Measurements from ENCODE around the gene CPNE2.
A peak's percentile ranks its signal among the peaks of the same experiment; 100 is the strongest.
"Not testable (repeated sequence)": the region's sequence is repeated elsewhere in the genome, so short reads cannot be mapped to it uniquely, and the experiment has no call there.

CPNE2 gene

GRCh38 chr16:57178793-57179212, 86.4 kb downstream of the CPNE2 start:
- no peak for DNase-seq

GRCh38 chr16:57179215-57179828, 86.9 kb downstream of the CPNE2 start:
- no peak for DNase-seq

DNA sequence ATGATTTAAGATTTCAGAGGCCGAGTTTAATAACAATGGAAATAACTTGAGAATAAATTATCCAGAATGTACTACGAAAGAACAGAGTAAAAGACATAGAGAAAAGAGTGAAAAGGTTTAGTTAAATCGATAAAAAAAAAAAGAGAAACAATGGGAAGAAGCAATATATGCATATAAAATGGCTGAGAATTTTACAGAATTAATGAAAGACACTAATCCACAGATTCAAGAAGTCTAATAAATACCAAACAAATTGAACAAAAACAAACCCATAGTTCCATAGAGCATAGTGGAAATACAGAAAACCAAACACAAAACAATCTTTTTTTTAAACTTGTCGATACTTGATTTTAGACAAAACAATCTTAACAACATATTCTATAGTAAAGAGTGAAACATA, 91.7 kb downstream of the CPNE2 start:
- no peak for DNase-seq

- peak; percentile 2 for DNase-seq
Observed at GRCh38 chr16:57184887-57185445, 92.6 kb downstream of the CPNE2 start.

- peak; percentile 23 for DNase-seq
Observed at GRCh38 chr16:57185446-57185944, 93.1 kb downstream of the CPNE2 start.

- peak; percentile 97 for DNase-seq
Observed at GRCh38 chr16:57185945-57186871, 93.8 kb downstream of the CPNE2 start, which contains the start of the genes PSME3IP1 and RSPRY1. TSS of gene PSME3IP1 (minus strand) at chr16:57186039. CDS start at chr16:57173854, 12,185 bp downstream. TSS of gene RSPRY1 (plus strand) at chr16:57186329. CDS start at chr16:57204659, 18,330 bp downstream.

DNA sequence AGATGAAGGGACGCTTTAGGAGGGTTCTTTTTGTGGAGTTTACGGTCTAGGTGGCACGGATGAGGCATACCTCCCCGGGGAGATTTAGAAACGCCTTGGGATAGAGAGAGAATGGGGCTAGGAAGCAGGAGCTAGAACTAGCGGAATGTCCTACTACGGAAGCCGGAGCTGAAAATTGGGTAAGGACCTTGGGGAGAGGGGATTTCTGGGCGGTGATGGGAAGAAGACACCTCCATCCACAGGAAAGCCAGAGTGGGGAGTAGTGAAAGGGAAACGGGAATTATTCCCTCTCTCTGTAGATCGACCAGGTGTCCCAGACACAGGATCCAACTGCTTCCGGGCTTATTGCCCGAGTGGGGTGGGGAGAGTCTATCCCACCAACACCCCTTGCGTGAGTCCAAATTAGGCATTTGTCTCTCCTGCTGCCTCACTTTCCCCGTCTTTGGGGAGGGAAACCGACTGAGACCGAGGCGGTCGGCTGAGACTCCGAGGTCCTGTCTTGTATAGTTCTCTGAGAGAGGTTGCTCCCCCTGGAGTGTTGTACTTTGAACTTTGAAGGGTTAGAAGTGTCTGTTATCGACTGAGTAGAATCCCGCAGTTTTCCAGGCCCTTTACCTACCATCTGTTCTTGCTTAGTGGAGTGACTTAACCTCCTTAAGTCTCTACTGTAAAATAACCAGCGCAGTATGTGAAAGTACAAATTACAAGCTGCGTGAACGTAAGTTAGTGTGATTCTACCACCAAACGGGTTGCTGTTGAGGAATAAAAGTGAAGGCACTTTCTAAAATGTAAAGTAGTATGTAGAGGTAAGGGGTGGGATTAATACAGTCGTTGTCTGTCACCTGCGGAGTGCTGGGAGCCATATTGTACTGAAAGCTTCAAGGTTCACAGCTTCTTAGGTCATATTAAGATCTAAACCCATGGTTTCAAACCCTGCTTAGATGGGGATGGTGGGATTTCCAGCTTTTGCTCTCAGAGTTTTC, 94.8 kb downstream of the CPNE2 start:
- DNase-seq: peak; percentile 14

DNA sequence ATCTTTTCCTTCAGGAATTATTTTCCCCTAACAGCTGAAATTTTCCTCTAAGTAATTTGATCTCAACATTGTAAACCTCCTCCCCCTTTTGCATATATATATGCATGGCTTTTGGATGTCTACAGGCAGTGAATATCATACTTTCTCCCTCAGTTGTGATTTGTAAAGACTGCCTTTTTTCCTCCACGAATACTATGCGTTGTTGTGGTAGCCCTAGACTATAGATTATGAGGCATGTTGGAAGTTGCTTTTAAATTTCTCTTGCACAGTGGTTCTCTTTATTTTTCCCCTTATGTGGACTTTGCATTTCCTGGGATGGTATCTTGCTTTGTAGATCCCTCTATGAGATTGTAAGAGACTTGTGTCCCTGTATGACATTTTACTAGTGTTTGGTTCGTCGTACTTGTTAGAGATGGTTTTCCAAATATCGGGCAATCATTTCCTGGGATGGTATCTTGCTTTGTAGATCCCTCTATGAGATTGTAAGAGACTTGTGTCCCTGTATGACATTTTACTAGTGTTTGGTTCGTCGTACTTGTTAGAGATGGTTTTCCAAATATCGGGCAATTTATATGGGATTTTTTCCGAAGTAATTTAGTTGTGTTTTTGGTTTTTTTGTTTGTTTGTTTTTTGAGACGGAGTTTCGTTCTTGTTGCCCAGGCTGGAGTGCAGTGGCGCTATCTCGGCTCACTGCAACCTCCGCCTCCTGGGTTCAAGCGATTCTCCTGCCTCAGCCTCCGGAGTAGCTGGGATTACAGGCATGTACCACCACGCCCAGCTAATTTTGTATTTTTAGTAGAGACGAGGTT, 95.7 kb downstream of the CPNE2 start:
- not testable (repeated sequence) for DNase-seq

DNA sequence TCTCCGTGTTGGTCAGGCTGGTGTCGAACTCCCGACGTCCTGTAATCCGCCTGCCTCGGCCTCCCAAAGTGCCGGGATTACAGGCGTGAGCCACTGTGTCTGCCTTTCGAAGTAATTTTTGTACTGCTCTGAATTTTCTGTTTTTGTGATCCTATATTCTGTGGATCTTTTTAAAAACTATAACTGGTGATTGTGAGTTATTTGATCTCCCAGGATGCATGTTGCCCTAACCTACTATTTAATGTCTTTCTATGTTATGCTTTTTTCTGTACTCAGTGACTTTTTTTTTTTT, 96.3 kb downstream of the CPNE2 start:
- no peak for DNase-seq

DNA sequence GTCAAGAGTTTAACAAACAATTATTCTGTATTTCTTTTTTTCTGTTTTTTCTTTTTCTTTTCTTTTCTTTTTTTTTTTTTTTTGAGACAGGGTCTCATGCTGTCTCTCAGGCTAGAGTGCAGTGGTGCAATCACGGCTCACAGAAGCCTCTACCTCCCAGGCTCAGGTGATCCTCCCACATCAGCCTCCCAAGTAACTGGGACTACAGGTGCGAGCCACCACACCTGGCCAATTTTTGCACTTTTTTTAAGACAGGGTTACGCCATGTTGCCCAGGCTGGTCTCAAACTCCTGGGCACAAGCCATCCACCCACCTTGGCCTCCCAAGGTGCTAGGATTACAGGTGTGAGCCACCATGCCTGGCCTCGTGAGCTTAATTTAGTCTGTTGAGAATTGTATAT, 97.1 kb downstream of the CPNE2 start:
- DNase-seq: not testable (repeated sequence)

DNA sequence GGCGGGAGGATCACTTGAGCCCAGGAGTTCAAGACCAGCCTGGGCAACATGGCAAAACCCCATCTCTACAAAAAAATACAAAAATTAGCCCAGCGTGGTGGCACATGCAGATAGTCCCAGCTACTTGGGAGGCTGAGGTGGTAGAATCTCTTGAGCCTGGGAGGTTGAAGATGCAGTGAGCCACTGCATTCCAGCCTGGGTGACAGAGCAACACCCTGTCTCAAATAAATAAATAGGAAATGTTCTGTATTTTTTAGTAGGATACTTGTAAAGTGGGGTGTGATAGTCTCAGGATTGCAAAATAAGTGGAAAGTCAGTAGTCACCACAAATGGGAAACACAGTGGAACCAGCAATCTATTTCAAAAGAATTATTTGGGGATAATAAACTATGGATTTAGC, 97.8 kb downstream of the CPNE2 start:
- DNase-seq: no peak

DNA sequence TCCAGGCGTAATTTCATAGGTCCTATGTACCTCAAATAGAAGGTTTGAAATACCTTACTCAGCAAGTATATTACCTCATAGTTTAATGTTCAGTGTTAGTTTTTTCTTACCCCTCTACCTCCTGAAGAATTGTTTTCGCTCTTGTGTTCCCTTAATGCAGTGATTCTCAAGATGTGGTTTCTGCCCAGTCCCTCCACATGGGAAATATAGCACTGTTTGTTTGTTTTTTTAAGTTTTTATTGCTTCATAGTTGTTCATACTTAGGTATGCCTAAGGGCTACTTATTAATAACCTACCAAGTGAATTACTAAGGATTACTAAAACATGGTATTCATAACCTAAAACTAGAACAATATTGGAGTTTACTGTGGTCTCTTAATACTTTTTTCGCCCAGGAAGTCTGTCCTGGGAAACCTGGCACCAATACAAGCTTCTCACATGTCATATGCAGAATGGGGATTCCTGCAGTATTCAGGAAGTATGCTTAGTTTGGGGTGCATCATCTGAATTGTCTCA, 98.7 kb downstream of the CPNE2 start:
- DNase-seq: no peak

- DNase-seq: no peak
Observed at GRCh38 chr16:57192146-57192545, 99.8 kb downstream of the CPNE2 start.

- DNase-seq: no peak
Observed at GRCh38 chr16:57192720-57193486, 100.5 kb downstream of the CPNE2 start.

DNA sequence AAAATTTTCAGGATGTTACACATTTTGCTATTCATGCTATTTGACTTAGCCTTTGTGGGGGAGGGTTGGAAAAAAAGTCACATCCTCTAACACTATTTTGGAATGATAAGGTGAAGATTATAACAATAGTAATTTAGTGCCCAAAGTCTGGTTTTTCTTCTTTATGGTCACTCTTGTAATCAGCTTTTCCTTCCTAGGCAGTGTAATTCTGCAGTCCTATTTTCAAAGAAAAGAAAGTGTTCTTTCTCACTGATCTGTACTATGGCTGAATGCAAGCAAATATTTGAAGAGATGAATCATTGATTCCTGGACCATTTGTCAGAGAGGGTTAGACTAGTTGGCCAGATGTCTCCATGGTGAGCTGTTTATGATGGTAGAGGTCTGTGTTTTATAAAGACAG, 102.1 kb downstream of the CPNE2 start:
- no peak for DNase-seq

DNA sequence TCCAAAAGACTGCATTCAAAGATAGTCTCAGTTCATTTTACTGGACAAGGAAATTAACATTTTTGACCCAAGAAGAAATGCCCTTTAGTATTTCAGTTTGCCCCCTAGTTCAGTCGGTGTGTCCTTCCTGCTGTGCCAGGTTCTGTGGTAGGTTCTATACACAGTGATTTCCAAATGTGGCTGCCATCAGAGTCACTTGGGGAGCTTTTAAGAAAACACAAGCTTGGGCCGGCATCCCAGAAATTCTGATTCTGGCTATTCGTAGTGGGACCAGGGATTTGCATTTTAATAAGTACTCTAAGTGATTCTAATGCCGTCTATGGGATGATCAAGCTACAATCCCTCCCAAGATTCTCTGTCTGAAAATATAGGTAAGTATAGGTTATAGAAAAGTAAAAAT, 103.9 kb downstream of the CPNE2 start:
- no peak for DNase-seq

GRCh38 chr16:57196753-57197152, 104.4 kb downstream of the CPNE2 start:
- no peak for DNase-seq
